B cell (primary cell): ENCODE data around the gene DCUN1D2. TPM values are rescaled to one million over a fixed set of nuclear protein-coding genes. Genes with fewer than 3 reads are reported as not detected.
A peak's percentile ranks its signal among the peaks of the same experiment; 100 is the strongest.

Source experiments
- ATAC-seq: fragments of 200-7000 bp; cut with Tn5 transposase; one replicate; pipeline ENCODE4 v1.10.0; 2021; ENCODE audit warnings: low read depth, mild to moderate bottlenecking, moderate number of reproducible peaks, moderate library complexity
- CTCF ChIA-PET: fragments of 350-600 bp; sonication (Branson Sonifier 250); formaldehyde crosslinking; loops from one replicate; lab custom pipeline; 2021; ENCODE audit warnings: antibody characterized with exemption, inconsistent platforms; lab: Charles Lee
- POLR2A ChIA-PET: fragments of 350-600 bp; sonication (Branson Sonifier 250); formaldehyde crosslinking; loops from one replicate; lab custom pipeline; 2021; ENCODE audit warnings: antibody characterized with exemption; lab: Charles Lee
- DNase-seq: peaks from one replicate; pipeline ENCODE4 v3.0.0; 2013
- H2AFZ ChIP-seq: 2 replicates; pipeline ENCODE4 v1.6.1; 2012; ENCODE audit warnings: mild to moderate bottlenecking, low read depth, low read length; ENCODE audit not compliant: insufficient read depth, poor library complexity, severe bottlenecking
- H3K27ac ChIP-seq, 2 donors: 1 replicate in 1 of 2; 2 replicates in 1 of 2; pipeline ENCODE4 v1.5.1; 2012 to 2013; ENCODE audit warnings: low read length in 2 of 2, mild to moderate bottlenecking in 2 of 2, moderate library complexity in 1 of 2
- H3K27me3 ChIP-seq, 4 experiments: fragments of 200-600 bp in 1 of 4; sonication (generic) in 1 of 4; replicated peaks in 1 of 4; 1 replicate in 2 of 4; 2 replicates in 2 of 4; pipeline versions ENCODE4 v1.6.1 to v1.7.0; 2013 to 2016; ENCODE audit warnings: low read length in 3 of 4, mild to moderate bottlenecking in 2 of 4, mixed read lengths in 1 of 4, moderate library complexity in 1 of 4; ENCODE audit not compliant: insufficient read depth in 4 of 4, control insufficient read depth in 3 of 4; ENCODE audit errors: control extremely low read depth in 1 of 4
- H3K36me3 ChIP-seq, 2 experiments: replicated peaks in 1 of 2; 1 replicate in 1 of 2; 2 replicates in 1 of 2; pipeline versions ENCODE4 v1.6.1 to v1.7.1; 2013; ENCODE audit warnings: low read length in 1 of 2; ENCODE audit not compliant: insufficient read depth in 2 of 2, control insufficient read depth in 1 of 2; ENCODE audit errors: control extremely low read depth in 1 of 2, extremely low read depth in 1 of 2
- H3K4me1 ChIP-seq, 2 donors: fragments of 200-600 bp in 1 of 2; sonication (generic) in 1 of 2; 1 replicate in 1 of 2; 2 replicates in 1 of 2; pipeline versions ENCODE4 v1.5.1 to v1.6.1; 2013 to 2017; ENCODE audit warnings: low read length in 2 of 2; ENCODE audit not compliant: control insufficient read depth in 2 of 2, insufficient read depth in 2 of 2
- H3K4me2 ChIP-seq: replicated peaks from 2 replicates; pipeline ENCODE3; 2012; ENCODE audit warnings: mild to moderate bottlenecking, low read depth, low read length; ENCODE audit not compliant: poor library complexity, severe bottlenecking
- H3K4me3 ChIP-seq, 5 experiments: fragments of 200-600 bp in 1 of 5; sonication (generic) in 1 of 5; 1 replicate in 3 of 5; 2 replicates in 2 of 5; pipeline versions ENCODE4 v1.5.1 to v1.7.0; 2011 to 2016; ENCODE audit warnings: low read length in 4 of 5, mild to moderate bottlenecking in 4 of 5, low read depth in 2 of 5, control low read depth in 1 of 5, moderate library complexity in 1 of 5; ENCODE audit not compliant: insufficient read depth in 1 of 5; ENCODE audit errors: control extremely low read depth in 1 of 5, extremely low read depth in 1 of 5
- H3K79me2 ChIP-seq: fragments of 200-600 bp; sonication (generic); one replicate; pipeline ENCODE4 v1.6.0; 2016; ENCODE audit warnings: low read length; ENCODE audit not compliant: control insufficient read depth, insufficient read depth
- H3K9ac ChIP-seq: fragments of 200-600 bp; sonication (generic); 2 replicates; pipeline ENCODE4 v1.6.1; 2017; ENCODE audit warnings: mild to moderate bottlenecking, low read length, moderate library complexity
- H3K9me3 ChIP-seq, 3 donors: one replicate each; pipeline versions ENCODE4 v1.6.1 to v1.7.1; 2013; ENCODE audit warnings: low read length in 2 of 3; ENCODE audit not compliant: control insufficient read depth in 2 of 3, insufficient read depth in 1 of 3; ENCODE audit errors: control extremely low read depth in 1 of 3
- H4K20me1 ChIP-seq: 2 replicates; pipeline ENCODE4 v1.6.0; 2012; ENCODE audit warnings: mild to moderate bottlenecking, low read length; ENCODE audit not compliant: insufficient read depth, control insufficient read depth, poor library complexity, severe bottlenecking
- H3K27ac Mint-ChIP-seq: one replicate; pipeline ENCODE4 v1.8.0; 2021; ENCODE audit warnings: mixed read lengths
- H3K27me3 Mint-ChIP-seq: one replicate; pipeline ENCODE4 v1.8.0; 2021; ENCODE audit warnings: mixed read lengths
- H3K4me1 Mint-ChIP-seq: one replicate; pipeline ENCODE4 v1.8.0; 2021; ENCODE audit warnings: mixed read lengths
- H3K4me3 Mint-ChIP-seq: one replicate; pipeline ENCODE4 v1.8.0; 2021; ENCODE audit warnings: mixed read lengths
- H3K9me3 Mint-ChIP-seq: one replicate; pipeline ENCODE4 v1.8.0; 2022; ENCODE audit warnings: mixed read lengths; ENCODE audit not compliant: insufficient read depth
- CTCF ChIP-seq: fragments of 200-600 bp; IDR thresholded peaks from one replicate; pipeline ENCODE4 v1.8.0; 2022; ENCODE audit warnings: antibody characterized with exemption, mild to moderate bottlenecking
- EZH2 ChIP-seq: IDR thresholded peaks from 2 replicates; pipeline ENCODE4 v1.6.1; 2012; ENCODE audit warnings: borderline replicate concordance, low read depth, mild to moderate bottlenecking, moderate library complexity, low read length; ENCODE audit not compliant: insufficient read depth, poor library complexity, severe bottlenecking
- WGBS: methylation state at CpG from one replicate; pipeline ENCODE4 v1.1.5; 2013; ENCODE audit warnings: missing lambda C conversion rate; ENCODE audit not compliant: insufficient coverage; 5-methylcytosine and 5-hydroxymethylcytosine counted together
- intact Hi-C: fragments of 100-400 bp; cut with micrococcal nuclease; formaldehyde crosslinking; loops from one replicate; pipeline ENCODE4 v1.10.0; 2022
- polyA plus RNA-seq: library from polyadenylated mRNA; depleted of rRNA; stranded (reverse); fragments of >200 nt; gene quantifications from 2 replicates; pipeline ENCODE4 v1.2.3, GENCODE V29; 2012
- small RNA-seq: library from RNA; depleted of rRNA; stranded (forward); fragments of <200 nt; gene quantifications from one replicate; pipeline ENCODE3, GENCODE V24; 2012; ENCODE audit warnings: low replicate concordance, low read depth; ENCODE audit not compliant: insufficient read length
- total RNA-seq, 2 donors: library from RNA; stranded (reverse); fragments of 120-200 nt in 1 of 2; gene quantifications; 1 replicate in 1 of 2; 2 replicates in 1 of 2; pipeline versions ENCODE4 v1.2.3 to v1.2.4, GENCODE V29; 2013 to 2022

The DCUN1D2 gene
- total and polyA plus RNA-seq, 2 donors (not counting 1 experiment from before 2014, with no cell fraction given): 15.3 to 41.3 TPM

- Histone ChIP-seq H2AFZ (no peak overlapping the region), H3K4me1 (peaks cover 16 to 38% of the 10 kb centered on the region in 2 donors), H4K20me1 (no peaks in the 10 kb centered on the region), H3K4me3 (no peak overlapping the region), H3K4me2 (peak overlapping the region; percentile 52), H3K9ac (no peak overlapping the region), H3K27ac (no peak overlapping the region), H3K36me3 (no peaks in the 10 kb centered on the region), H3K79me2 (no peaks in the 10 kb centered on the region), H3K9me3 (peaks cover 0 to 45% (median 12%) of the 10 kb centered on the region in 3 donors), H3K27me3 (peaks cover 0 to 2% (median 0%) of the 10 kb centered on the region in 4 experiments)
- intact Hi-C loops: no loop called here
- WGBS: 93% methylated on average over 27 of the region's 28 CpGs
- Mint-ChIP-seq H3K27ac (no peak overlapping the region), H3K4me3 (no peak overlapping the region), H3K4me1 (peaks cover 27% of the 10 kb centered on the region), H3K9me3 (no peaks in the 10 kb centered on the region), H3K27me3 (no peaks in the 10 kb centered on the region)
- CTCF ChIA-PET: no interaction called here
- POLR2A ChIA-PET: no interaction called here
- ATAC-seq (no peak), DNase-seq (no peak)
- TF ChIP-seq CTCF (no peak), EZH2 (no peak)
These were observed 84.0 kb downstream of the DCUN1D2 start for GRCh38 chr13:113406321-113407102.

Small RNA genes within 50 kb of the gene (small RNA-seq; reads per million reads assigned to genes)
- not detected for gene RNU1-16P

Other genes starting within 250 kb of the DCUN1D2 start
- 96.1 and 99.3 TPM in 2 replicates for gene LAMP1, start 193.5 kb downstream of the DCUN1D2 start, total RNA-seq
- gene LAMP1, start 193.5 kb downstream of the DCUN1D2 start, polyA plus RNA-seq: 48.6 and 52.1 TPM in 2 replicates
- not detected in 2 replicates for gene GRTP1, start 126.6 kb downstream of the DCUN1D2 start, total RNA-seq
- 0.10 TPM in 1 of 2 replicates, not detected in the other for gene GRTP1, start 126.6 kb downstream of the DCUN1D2 start, polyA plus RNA-seq
- gene ADPRHL1, start 37.2 kb downstream of the DCUN1D2 start, total RNA-seq: 1.3 and 2.2 TPM in 2 replicates
- gene ADPRHL1, start 37.2 kb downstream of the DCUN1D2 start, polyA plus RNA-seq: 0.28 and 0.43 TPM in 2 replicates
- gene TFDP1, start 94.0 kb upstream of the DCUN1D2 start, total RNA-seq: 31.1 and 33.8 TPM in 2 replicates
- 19.1 and 22.2 TPM in 2 replicates for gene TFDP1, start 94.0 kb upstream of the DCUN1D2 start, polyA plus RNA-seq
- not detected in 2 replicates for gene ATP4B, start 167.5 kb upstream of the DCUN1D2 start, total RNA-seq
- gene ATP4B, start 167.5 kb upstream of the DCUN1D2 start, polyA plus RNA-seq: not detected in 2 replicates
- 0.15 TPM in 1 of 2 replicates, not detected in the other for gene GRK1, start 176.5 kb upstream of the DCUN1D2 start, total RNA-seq
- gene GRK1, start 176.5 kb upstream of the DCUN1D2 start, polyA plus RNA-seq: 0.03 TPM in 1 of 2 replicates, not detected in the other